Fibroblast of upper back skin (primary cell): ENCODE measurements around the gene AGPAT4.
"Not testable (repeated sequence)": the region's sequence is repeated elsewhere in the genome, so short reads cannot be mapped to it uniquely, and the experiment has no call there.

Experiments
- DNase-seq: peaks from one replicate; pipeline ENCODE4 v3.0.0-alpha.2; 2013

The AGPAT4 gene

GRCh38 chr6:161136655-161137054 is 137.2 kb downstream of the AGPAT4 start:
- no peak for DNase-seq

GRCh38 chr6:161135695-161136591 is 137.9 kb downstream of the AGPAT4 start:
- DNase-seq = no peak

DNA sequence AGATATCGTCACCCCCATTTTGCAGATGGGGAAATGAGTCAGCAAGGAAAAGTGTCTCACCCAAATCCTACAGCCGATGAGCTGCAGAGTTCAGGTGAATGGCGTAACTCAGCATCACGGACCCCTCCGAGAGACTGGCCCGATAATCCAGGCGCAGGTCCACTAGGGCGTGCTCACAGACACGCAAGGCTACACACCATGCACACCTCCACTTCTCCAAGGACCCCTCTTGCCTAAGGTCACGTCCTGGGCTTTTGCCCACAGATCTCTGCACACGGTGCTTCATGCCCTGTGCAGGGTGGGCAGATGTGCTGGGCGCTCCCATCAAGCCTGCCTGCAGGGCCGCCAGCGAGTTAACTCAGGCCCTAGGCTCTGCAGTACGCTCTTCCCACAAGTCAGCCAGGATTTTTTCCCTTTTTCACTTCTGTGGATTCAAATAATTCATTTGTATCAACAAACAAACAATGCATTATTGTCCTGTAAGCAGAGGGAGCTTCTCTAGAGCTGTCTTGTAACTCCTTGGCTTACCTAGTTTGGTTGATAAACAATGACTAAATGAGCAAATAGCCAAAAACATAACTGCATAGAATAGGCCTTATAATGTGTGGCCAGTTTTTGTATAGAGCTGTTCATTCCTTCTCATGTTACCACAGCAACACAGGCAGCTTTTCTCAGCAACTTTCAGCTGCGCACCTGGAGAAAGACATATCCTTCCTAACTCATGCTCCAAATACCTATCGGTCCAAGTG is 139.1 kb downstream of the AGPAT4 start:
- DNase-seq = no peak

DNA sequence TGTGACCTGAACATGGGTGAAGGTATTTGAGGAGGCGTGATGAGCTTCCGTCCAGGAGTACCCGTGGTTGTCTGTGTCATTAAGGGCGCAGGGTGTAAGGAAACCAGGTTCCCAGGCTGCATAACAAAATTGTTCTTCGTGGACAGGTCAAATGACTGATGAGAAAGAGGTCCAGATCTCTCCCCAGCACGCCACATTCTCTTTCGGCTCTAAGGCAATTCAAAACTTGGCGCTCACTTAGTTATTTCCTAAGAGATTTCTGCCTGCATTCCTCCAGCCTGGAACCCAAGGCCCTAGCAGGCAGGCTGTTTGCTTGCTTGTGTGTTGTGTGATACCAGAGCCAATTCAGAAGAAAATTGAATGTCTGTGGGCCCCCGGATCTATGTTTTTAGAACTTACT is 139.9 kb downstream of the AGPAT4 start:
- peak; percentile 25 for DNase-seq

GRCh38 chr6:161132384-161132783 is 141.5 kb downstream of the AGPAT4 start:
- no peak for DNase-seq

GRCh38 chr6:161130967-161131766 is 142.7 kb downstream of the AGPAT4 start:
- no peak for DNase-seq

GRCh38 chr6:161130541-161130940 is 143.3 kb downstream of the AGPAT4 start:
- DNase-seq = no peak

- DNase-seq = peak; percentile 8
Observed at GRCh38 chr6:161128680-161129196, 145.1 kb downstream of the AGPAT4 start.

- no peak for DNase-seq
Observed at GRCh38 chr6:161128230-161128629, 145.6 kb downstream of the AGPAT4 start.

DNA sequence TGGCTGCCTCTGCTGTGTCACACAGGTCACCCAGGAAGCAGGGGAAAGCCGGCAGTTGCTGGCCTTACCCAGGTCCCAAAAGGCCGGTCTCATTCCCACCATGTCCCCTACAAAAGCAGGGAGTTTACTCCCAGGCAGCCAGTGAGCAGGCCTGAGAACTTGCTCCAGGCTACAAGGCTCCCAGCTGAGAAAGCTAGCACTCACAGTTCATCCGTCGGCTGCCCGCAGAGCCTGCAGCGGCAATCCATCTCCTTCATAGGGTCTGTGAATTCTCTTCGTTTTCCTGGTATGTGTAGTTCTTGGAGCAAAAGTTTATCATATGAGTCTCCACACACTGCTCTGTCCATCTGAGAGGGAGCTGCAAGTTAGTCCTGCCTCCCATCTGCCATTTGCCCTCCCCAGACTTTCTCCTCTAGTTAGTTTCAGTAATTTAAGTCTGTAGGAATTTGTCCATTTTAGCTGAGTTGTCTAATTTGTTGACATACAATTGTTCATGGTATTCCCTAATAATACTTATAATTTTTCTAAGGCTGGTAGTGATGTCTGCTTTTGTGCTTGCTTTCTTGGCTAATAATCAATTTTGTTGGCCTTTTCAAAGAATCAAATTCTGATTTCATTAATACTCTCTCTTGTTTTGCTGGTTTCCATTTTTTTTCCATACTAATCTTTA is 146.7 kb downstream of the AGPAT4 start:
- no peak for DNase-seq

DNA sequence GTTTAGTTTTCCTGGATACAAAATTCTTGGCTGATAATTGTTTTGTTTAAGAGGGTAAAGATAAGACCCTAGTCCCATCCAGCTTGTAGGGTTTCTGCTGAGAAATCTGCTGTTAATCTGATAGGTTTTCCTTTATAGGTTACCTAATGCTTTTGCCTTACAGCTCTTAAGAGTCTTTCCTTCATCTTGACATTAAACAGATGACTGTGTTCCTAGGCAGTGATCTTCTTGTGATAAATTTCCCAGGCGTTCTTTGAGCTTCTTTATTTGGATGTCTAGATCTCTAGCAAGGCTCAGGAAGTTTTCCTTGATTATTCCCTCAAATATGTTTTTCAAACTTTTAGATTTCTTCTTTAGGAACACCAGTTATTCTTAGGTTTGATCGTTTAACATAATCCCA is 148.3 kb downstream of the AGPAT4 start:
- DNase-seq = no peak

- DNase-seq = not testable (repeated sequence)
Observed at GRCh38 chr6:161123319-161123718, 150.5 kb downstream of the AGPAT4 start.

DNA sequence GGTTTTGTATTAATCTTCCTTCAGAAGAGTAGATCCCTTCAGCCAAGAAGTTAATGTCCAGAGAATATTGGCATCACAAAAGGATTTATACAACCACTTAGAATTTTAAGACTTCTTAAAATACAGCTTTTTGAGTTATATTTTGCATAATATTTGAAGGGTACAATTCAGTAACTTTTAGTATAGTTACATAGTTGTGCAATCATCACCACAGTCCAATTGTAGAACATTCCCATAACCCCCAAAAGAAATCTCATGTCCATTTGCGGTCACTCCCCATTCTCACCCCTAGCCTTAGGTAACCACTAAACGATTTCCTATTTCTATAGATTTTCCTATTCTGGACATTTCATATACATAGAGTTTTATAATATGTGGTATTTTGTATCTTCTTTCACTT is 155.9 kb downstream of the AGPAT4 start:
- no peak for DNase-seq

DNA sequence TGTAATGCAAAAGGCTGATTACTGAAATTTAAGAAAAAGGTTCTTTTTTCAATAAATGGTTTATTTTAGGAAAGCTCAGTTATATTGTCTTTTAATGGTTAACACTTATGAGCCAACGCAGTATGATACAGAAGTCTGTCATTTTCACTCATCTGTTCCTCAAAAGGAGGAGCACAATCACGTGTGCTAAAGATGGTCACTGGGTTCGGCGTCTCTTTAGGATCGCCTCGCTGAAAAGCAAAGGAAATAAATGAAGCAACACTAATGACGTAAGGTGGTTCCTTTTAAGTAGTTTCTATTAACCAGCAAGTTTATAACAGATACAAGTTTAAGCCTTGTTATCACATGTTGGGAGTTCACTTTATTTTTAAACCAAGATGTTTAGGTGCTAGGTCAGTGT is 156.6 kb downstream of the AGPAT4 start:
- DNase-seq = no peak

- no peak for DNase-seq
Observed at GRCh38 chr6:161116554-161116953, 157.3 kb downstream of the AGPAT4 start.

DNA sequence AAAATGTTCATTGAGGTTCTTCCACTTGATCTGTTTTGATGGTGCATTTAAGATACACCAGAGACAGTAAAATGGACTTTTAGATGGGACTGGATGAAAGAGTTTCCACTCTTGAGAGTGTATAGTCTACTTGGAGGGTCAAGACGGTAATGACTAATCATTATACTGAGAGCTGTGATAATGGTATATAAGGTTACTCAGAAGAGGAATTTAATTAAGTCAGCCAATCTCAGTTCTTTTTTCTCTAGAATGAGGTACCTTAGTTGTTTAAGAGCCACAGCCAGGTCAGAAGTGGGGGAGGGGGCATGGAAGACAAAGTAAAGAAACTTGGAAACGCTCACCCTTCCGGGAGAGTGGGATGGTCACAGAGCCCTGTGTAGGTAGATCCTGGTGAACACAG is 158.4 kb downstream of the AGPAT4 start:
- no peak for DNase-seq

- DNase-seq = no peak
Observed at GRCh38 chr6:161111261-161111660, 162.6 kb downstream of the AGPAT4 start.

DNA sequence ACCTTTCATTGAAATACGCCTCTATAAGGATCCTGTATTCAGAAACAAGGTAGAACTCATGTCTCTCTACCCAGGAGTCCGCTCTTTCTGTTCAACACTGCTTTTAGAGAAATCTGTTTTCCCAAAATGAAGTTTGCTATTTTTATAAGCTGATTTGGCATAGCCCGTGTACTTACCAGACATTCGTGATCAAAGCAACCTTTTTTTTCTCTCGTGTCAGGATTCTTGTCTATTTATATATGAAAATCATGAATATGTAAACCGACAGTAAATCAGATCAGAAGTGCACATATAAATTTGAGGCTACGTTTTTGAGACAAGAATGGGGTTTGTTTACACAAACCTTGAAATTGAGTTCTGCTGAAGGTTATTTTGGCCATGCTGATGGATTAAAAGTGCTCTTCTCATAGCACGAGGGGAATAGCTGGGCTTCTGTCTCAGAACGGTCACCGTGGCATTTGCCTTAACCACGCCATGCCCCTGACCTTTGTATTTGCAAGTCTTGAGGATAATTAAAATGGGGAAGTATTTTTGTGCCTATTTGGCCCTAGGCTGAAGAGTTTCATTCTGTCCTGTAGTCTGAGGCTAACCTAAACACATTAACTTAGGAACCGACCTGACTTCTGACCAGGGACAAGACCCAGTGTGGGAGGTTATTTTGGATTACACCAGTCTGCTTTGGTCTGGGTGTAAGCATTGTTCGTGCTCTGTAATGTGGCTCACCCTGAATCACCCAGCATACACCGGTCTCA is 163.7 kb downstream of the AGPAT4 start:
- DNase-seq = no peak

DNA sequence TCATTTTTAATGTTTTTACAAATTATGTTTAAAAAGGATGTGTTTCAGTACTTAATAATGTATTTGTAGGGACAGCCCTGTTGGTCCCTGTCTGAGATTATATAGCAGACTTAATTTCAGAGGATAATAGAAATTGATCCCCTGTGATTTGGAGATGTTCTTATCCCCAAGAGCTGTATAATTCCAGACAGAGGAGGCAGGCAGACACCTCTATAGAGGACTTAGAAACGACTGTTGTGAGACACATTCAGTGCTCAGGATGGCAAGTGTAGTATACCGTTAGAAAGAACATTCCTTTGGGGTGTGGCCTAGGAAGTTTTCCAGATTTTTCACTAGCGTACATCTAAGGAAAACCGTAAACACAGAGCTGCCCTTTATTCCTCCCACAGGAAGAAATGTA is 164.5 kb downstream of the AGPAT4 start:
- no peak for DNase-seq

DNA sequence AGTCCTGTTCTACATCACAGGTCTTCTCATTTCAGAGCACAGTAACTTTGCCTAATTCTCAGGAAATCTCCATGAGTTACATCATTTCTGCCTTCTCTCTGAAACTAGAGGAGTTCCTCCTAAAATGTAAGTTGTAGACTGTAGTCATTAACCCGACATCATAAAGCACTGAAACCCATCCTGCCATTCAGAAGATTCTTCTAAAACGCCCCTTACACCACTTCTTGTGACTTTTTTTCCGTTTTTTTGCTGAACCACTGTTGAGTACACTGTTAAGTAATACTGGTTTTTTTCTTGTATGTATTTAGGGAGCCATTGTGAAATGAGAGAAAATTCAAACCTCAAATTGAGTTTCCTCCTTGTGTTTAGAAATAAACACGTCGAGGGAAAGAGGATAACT is 164.9 kb downstream of the AGPAT4 start:
- DNase-seq = no peak
